Myocyte (in vitro differentiated cells): Measurements from ENCODE around the gene PRRC2C. TPM values are rescaled to one million over a fixed set of nuclear protein-coding genes. Genes with fewer than 3 reads are reported as not detected.
"Not testable (repeated sequence)": the region's sequence is repeated elsewhere in the genome, so short reads cannot be mapped to it uniquely, and the experiment has no call there.

ENCODE experiments used
- DNase-seq: peaks from one replicate; pipeline ENCODE4 v3.0.0-alpha.2; 2012; ENCODE audit warnings: low read depth
- total RNA-seq: library from RNA; depleted of rRNA; stranded (reverse); fragments of >200 nt; gene quantifications from 2 replicates; pipeline ENCODE4 v1.2.3, GENCODE V29; 2014

Gene PRRC2C
- total RNA-seq, 1 donor from 2014 or later, result 47.7 TPM

DNA sequence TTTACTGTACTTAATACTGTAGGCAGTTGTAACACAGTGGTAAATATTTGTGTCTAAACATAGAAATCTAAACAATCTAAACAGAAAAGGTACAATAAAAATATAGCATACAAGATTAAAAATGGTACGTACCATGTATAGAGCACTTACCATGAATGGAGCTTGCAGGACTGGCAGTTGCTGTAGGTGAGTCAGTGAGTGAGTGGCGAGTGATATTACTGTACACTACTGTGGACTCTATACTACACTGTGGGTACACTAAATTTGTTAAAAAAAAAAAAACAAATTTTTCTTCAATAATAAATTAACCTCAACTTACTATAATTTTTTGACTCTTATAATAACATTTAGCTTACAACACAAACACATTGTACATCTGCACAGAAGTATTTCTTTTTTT lies 97.3 kb downstream of the PRRC2C start:
- DNase-seq, result no peak

- DNase-seq, result no peak
These were observed 98.4 kb downstream of the PRRC2C start for GRCh38 chr1:171583591-171584201.

DNA sequence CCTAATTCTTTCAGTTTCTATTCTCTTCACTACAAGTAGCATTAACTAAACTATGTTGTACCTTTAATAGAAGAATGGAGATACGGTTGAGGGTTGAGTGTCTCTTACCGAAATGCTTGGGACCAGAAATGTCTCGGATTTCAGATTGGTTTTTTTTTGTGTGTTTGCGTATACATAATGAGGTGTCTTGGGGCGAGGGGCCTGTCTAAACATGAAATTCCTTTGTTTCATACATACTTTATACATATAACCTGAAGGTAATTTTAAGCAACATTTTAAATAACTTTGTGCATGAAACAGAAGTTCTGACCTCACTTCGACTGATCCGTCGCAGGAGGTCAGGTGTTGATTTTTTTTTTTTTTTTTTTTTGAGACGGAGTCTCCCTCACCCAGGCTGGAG lies 100.4 kb downstream of the PRRC2C start:
- no peak for DNase-seq

DNA sequence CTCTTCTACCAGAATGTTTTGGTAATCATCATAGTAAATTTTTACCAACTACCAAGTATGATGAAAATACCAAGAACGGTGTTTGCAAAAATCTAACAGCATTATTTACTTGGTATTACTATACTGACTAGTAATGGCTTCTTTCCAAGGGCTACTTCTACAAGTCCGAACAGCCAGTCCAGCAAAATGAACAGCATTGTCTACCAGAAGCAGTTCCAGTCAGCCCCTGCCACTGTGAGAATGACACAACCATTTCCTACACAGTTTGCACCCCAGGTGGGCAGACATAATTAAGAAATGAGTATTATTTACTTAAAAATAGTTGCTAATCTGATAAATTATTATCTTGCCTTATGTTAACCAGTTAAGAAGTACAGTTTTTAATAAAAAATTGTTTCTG lies 102.9 kb downstream of the PRRC2C start:
- DNase-seq, result no peak

GRCh38 chr1:171590022-171590421 lies 104.7 kb downstream of the PRRC2C start:
- DNase-seq, result peak; percentile 3

DNA sequence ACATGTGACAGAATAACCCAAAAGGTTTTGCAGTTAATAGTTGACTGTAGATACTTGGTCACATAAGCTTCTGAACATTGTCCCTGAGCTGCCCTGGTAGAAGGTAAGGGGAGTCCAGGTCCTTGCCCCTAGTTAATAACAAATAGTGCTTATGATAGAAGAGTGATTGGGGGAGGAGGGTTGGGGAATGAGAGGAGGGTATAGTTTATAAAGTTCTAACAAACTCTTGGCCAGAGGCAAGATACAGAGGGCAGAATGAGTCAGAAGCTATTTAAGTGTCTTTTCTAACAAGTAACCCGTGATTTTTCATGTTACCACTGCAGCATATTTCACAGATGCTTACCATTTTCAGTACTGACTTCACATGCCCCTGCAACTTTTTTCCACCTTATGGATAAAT lies 110.0 kb downstream of the PRRC2C start:
- peak; percentile 23 for DNase-seq

GRCh38 chr1:171596119-171596518 lies 110.8 kb downstream of the PRRC2C start:
- DNase-seq, result no peak

DNA sequence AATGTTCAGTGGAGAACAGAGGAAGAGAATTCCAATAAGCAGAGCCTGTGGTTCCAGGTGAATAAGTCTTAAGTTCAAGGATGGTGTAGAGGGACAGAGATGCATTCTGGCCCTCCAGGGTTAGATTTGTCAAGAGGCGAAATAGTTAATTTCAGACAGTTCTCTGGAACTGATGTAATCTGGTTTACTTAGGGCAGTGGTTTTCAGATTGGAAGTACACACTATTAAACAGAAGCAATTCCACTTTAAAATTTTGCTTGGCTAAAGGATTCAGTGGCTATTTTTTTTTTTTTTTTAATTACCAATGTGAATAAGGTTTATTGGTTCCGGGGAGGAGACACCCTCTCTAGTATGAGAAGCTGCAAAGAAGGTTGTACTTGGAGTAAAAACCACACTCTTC lies 111.4 kb downstream of the PRRC2C start:
- no peak for DNase-seq

DNA sequence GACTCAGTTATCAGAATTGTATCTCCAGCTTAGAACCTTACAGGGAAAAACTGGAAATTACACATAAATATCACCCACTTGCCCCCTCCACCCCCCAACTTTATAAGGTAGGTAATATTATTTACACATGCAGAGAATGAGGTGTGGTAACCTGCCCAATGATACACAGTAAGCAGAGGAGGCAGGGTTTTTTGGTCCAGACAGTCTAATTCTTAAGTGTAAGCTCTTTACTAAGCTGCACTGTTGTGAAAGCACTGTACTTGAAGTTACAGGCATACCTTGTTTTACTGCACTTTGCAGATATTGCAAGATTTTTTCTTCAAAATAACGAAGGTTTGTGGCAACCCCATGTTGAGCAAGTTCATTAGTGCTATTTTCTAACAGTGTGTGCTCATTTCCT lies 111.9 kb downstream of the PRRC2C start:
- DNase-seq, result no peak

GRCh38 chr1:171600310-171600709 lies 115.0 kb downstream of the PRRC2C start:
- DNase-seq, result not testable (repeated sequence)

DNA sequence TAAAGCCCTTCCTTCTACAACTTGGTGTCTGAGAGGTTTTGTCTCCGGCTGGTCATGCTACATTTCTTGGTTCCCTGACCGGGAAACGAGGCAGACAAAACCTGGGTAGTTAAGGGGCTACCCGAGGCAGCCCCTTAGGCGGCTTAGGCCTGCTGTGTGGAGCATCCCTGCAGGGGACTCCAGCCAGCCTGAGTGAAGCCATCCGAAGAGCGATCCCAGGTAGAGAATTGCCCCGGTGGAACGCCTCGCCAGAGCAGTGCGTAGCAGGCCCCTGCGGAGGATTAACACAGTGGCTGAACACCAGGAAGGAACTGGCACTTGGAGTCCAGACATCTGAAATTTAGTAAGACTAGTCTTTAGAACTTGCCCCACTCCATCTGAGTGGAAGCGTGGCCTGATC lies 115.5 kb downstream of the PRRC2C start:
- DNase-seq, result no peak

GRCh38 chr1:171603042-171603441 lies 117.7 kb downstream of the PRRC2C start:
- DNase-seq, result not testable (repeated sequence)

- DNase-seq, result no peak
These were observed 121.1 kb downstream of the PRRC2C start for GRCh38 chr1:171606402-171606941.

- DNase-seq, result no peak
These were observed 125.1 kb downstream of the PRRC2C start for GRCh38 chr1:171610385-171610784.

- DNase-seq, result no peak
These were observed 126.0 kb downstream of the PRRC2C start for GRCh38 chr1:171611306-171611705.

- DNase-seq, result no peak
These were observed 128.0 kb downstream of the PRRC2C start for GRCh38 chr1:171613282-171613681.

DNA sequence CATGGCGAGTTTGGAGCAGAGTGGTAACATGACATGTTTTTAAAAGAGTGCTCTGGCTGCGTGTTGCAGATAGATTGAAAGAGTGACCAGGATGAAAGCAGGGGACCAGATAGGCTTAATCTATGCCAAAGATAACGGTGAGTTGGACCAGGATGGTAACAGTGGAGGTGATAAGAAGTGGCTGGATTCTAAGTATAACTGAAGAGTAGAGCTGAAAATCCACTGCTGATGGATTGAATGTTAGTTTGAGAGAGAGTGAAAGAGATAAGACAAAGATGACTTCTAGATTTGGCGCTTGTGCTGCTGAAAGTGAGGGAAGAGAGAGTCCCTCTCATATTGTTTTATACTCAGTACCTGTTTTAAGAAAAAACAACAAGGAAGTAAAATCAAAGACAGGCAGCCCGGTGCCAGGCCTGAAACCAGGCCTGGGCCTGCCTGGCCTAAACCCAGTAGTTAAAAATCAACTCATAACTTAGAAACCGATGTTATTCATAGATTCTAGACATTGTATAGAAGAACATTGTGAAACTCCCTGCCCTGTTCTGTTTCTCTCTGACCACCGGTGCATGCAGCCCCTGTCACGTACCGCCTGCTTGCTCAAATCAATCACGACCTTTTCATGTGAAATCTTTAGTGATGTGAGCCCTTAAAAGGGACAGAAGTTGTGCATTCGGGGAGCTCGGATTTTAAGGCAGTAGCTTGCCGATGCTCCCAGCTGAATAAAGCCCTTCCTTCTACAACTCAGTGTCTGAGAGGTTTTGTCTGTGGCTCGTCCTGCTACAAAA lies 130.0 kb downstream of the PRRC2C start:
- DNase-seq, result not testable (repeated sequence)

GRCh38 chr1:171616586-171616985 lies 131.3 kb downstream of the PRRC2C start:
- no peak for DNase-seq

DNA sequence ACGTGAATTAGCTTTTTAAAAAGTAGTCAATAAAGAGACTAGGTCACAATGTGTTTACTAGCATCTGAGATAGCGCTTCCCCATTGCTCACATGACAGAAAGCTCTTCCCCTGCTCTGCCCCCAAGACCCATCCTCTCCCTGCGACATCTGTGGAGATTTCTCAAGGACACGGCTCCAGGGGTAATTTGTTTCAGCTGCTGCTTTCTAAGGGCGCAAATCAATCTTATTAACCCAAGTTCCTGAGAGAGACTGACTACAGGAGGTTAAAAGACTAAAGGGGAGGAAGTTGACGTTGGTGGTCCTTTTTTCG lies 136.8 kb downstream of the PRRC2C start, which contains the start of gene MYOCOS:
MYOCOS (plus strand) TSS at position 92 of the 311 bp plus-strand sequence. CDS start 1,641 bp downstream, outside the sequence.
- no peak for DNase-seq

GRCh38 chr1:171623651-171624331 lies 138.5 kb downstream of the PRRC2C start:
- no peak for DNase-seq

DNA sequence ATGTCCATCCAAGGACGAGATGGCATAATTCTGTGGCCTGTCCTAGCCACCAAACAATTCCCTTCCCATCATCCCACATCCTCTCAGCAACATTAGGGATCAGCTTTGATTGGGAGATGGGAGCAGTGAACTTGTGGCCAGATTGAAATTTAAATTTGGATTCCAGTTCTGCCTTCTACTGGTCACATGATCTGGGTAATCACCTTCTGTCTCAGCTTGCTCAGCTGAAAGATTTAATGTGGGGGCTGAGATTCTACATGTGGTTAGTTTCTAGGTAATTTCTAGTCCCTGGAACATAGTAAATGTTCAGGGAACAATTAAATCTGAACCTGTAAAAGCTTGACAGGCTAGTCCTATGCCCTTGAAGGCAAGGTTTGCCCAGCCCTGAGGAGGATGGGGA lies 139.9 kb downstream of the PRRC2C start:
- no peak for DNase-seq

GRCh38 chr1:171627020-171627419 lies 141.7 kb downstream of the PRRC2C start:
- DNase-seq, result no peak
